Endometrium (tissue), 2 donors: ENCODE measurements around the gene L3MBTL2.
"Not testable (repeated sequence)": the region's sequence is repeated elsewhere in the genome, so short reads cannot be mapped to it uniquely, and the experiment has no call there.

Source experiments
- FAIRE-seq: peaks from 2 replicates; lab custom pipeline; 2012; peaks lifted over from hg19 to GRCh38; lab: Jason Lieb, UNC
- donor health status: control.
- donor health status: control.

Gene L3MBTL2

GRCh38 chr22:41204992-41205900 lies at the start of gene L3MBTL2:
Gene L3MBTL2, plus strand, starts transcription at chr22:41205312. Its CDS starts 51 bp downstream, at chr22:41205363.
- FAIRE-seq, result peak; percentile 95

DNA sequence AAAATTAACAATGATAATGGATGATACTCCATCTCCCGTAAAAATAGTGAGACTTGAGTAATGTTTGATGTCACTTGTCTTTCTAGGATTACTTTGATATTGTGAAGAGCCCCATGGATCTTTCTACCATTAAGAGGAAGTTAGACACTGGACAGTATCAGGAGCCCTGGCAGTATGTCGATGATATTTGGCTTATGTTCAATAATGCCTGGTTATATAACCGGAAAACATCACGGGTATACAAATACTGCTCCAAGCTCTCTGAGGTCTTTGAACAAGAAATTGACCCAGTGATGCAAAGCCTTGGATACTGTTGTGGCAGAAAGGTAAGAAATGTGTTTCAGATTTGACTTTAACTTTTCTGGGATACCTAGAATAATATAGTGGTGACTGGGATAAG lies 48.0 kb upstream of the L3MBTL2 start:
- FAIRE-seq, result no peak

GRCh38 chr22:41169157-41169556 lies 36.0 kb upstream of the L3MBTL2 start:
- no peak for FAIRE-seq

GRCh38 chr22:41171996-41172395 lies 33.1 kb upstream of the L3MBTL2 start:
- FAIRE-seq, result no peak

DNA sequence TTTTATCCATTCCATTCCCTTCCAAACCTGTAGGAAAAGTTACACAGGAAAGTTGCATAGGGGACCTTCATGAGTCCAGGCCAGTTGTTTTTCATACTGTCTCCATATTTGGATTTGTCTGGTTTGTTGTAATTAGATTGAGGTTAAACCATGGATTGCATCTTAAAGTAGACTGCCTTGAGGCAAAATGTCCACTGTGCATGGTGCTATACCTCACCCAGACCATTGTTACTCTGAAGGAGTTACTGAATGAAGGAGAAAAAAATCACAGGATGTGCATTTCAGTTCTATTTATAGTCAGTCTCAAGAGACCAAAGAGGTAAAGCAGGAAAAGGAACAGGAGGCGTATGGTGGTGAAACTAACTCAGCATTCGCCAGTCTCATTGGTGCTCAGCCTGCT lies 29.6 kb upstream of the L3MBTL2 start:
- no peak for FAIRE-seq

DNA sequence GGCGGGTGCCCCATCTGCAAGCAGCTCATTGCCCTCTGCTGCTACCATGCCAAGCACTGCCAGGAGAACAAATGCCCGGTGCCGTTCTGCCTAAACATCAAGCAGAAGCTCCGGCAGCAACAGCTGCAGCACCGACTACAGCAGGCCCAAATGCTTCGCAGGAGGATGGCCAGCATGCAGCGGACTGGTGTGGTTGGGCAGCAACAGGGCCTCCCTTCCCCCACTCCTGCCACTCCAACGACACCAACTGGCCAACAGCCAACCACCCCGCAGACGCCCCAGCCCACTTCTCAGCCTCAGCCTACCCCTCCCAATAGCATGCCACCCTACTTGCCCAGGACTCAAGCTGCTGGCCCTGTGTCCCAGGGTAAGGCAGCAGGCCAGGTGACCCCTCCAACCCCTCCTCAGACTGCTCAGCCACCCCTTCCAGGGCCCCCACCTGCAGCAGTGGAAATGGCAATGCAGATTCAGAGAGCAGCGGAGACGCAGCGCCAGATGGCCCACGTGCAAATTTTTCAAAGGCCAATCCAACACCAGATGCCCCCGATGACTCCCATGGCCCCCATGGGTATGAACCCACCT lies 28.0 kb upstream of the L3MBTL2 start:
- FAIRE-seq, result no peak

GRCh38 chr22:41177622-41178424 lies 27.3 kb upstream of the L3MBTL2 start:
- FAIRE-seq, result no peak

DNA sequence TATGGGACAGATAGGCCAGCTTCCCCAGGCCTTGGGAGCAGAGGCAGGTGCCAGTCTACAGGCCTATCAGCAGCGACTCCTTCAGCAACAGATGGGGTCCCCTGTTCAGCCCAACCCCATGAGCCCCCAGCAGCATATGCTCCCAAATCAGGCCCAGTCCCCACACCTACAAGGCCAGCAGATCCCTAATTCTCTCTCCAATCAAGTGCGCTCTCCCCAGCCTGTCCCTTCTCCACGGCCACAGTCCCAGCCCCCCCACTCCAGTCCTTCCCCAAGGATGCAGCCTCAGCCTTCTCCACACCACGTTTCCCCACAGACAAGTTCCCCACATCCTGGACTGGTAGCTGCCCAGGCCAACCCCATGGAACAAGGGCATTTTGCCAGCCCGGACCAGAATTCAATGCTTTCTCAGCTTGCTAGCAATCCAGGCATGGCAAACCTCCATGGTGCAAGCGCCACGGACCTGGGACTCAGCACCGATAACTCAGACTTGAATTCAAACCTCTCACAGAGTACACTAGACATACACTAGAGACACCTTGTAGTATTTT lies 26.6 kb upstream of the L3MBTL2 start:
- no peak for FAIRE-seq

DNA sequence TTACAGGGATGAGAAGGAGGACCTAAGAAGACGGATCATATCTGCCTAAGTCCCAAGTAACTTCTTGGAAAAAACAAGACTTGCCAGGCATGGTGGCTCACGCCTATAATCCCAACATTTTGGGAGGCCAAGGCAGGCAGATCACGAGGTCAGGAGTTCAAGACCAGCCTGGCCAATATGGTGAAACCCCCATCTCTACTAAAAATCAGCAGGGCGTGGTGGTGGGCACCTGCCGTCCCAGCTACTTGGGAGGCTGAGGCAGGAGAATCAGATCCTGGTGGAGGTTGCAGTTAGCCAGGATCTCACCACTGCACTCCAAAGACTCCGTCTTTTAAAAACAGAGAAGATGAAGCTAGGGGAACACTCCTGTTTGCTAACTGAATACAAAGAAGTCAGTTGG lies 24.8 kb upstream of the L3MBTL2 start:
- not testable (repeated sequence) for FAIRE-seq

GRCh38 chr22:41180926-41181325 lies 24.2 kb upstream of the L3MBTL2 start:
- FAIRE-seq, result no peak

DNA sequence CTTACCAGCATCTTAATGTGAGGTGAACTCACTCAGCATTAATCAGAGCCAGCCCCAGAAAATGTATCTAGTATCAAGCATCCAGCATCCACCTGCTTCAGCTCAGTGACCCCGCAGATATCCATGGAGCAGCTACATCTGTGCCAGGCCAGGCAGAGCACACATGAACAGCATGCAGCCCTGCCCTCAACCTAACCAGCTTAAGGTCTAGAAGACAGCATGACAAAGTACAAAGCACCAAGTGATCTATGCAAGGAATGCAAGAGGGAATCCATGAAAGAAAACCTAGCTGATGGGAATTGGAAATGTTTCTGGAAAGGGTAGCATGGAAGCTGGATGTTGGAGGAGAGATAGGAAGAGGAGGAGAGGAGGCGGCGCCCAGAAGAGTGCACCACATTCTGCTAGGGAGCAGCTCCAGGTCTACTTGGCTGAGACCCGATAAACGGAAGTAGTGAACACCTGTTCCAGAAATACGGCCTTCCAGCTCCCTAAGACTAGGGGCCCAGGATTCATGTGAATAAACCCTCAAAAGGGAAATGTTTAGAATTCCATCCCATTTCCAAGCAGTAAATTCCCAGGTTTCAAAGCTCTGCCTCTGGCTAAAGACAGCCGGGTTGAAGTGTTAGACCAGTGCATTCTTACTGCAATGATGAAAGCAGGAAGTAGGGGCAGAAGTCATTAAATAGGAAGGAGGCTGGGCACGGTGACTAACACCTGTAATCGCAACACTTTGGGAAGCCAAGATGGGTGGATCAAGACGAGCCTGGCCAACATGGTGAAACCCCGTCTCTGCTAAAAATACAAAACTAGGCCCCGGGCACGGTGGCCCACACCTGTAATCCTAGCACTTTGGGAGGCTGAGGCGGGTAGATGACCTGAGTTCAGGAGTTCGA lies 23.5 kb upstream of the L3MBTL2 start:
- no peak for FAIRE-seq

DNA sequence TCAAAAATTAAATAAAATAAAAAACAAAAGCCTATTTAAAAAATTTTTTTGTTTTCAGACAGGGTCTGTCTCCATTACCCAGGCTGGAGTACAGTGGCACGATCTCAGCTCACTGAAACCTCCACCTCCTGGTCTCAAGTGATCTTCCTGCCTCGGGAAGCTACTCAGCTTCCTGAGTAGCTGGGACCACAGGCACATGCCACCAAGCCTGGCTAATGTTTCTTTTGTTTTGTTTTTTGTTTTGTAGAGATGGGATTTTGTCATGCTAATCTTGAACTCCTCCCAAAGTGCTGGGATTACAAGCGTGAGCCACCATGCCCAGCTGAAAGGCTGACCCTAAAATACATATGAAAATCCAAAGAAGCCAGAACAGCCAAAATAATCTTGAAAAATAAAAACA lies 20.4 kb upstream of the L3MBTL2 start:
- no peak for FAIRE-seq

DNA sequence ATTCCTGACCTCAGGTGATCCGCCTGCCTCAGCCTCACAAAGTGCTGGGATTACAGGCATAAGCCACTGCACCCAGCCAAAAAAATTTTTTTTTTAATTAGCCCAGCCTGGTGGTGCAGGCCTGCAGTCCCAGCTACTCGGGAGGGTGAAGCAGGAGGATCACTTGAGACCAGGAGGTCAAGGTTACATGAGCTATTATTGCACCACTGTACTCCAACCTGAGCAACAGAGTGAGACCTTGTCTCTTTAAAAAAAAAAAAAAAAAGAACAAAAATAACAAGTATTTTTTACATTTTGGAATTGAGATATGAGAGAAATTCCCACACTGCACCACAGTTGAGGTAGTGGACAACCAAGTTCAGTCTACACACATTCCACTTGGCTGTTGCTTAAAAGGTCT lies 13.6 kb upstream of the L3MBTL2 start:
- no peak for FAIRE-seq

DNA sequence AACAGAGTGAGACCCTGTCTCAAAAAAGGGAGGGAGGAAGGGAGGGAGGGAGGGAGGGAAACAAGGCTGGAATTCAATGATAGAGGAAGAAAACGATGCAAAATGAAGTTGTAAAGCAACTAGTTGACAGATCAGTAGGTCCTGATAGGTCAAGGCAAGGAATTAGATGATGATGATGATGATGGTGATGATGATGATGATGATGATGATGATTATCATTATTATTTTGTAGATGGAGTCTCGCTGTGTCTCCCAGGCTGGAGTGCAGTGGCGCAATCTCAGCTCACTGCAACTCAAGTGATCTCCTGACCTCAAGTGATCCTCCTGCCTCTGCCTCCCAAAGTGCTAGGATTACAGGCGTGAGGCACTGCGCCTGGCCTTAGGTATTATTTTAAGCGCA lies 11.3 kb upstream of the L3MBTL2 start:
- FAIRE-seq, result no peak

DNA sequence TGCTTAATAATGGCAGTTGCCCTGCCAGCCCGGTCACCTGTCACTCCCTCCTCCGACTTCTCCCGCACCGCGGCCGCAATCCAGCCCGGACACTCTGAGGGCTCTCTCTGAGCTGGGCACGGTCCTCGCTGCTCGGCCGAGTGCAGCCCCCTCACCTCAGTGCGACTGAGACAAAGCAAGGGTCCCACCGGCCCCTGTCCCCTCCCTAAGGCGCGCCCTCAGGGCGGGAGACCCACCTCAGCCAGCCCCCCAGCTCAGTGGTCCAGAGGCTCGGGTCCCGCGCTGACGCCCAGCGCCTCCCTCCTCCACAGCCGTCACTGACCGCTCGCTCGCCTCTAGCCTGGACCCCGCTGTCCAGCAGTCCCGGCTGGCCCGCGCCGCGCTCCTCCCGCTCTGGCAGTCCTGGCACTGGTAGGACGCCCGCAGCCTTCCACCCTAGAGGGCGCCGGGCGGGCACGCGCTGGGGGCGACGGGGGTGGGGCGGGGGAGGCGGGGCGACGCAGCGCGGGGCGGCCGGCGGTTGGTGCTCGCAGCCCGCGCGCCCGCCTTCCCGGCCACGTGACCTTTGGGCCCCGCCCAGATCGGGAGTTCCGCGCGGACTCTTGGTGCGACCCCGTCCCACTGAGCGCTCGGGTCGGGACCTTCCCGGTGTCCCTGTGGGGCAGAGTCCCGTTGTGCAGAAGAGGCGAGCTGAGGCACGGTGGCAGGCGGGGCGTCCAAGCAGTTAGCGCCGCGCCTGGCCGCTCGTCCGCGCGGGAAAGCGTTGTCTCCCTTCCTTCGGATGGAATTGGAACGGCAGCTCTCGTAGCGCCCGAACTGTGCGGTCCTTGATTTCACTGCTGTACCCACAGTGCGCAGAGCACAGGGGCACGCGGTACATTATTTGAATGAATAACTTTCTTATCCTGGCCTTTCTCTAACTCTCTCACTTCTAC lies 7.8 kb upstream of the L3MBTL2 start:
- FAIRE-seq, result no peak

DNA sequence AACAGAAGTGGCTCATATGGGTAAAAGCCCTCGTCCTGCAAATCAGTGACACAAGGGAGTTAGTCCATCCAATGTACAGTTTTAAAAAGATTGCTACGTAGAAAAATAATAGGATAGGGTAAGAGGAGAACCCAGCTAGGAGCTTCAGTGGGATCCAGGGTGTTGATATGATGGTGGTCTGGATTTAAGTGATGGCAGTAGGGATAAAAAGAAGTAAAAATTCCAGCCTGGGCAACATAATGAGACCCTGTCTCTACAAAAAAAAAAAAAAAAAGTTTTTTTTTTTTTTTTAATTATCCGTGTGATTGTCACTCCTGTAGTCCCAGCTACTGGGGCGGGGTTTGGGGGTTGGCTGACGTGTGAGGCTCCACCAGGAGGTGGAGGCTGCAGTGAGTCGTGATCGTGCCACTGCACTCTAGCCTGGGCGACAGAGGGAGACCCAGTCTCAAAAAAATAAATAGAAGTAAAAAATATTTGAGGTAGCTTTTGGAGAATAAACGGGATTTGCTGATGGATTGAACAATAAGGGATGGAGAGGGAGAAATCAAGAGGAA lies 7.0 kb upstream of the L3MBTL2 start:
- no peak for FAIRE-seq

GRCh38 chr22:41201141-41201540 lies 4.0 kb upstream of the L3MBTL2 start:
- no peak for FAIRE-seq

- FAIRE-seq, result no peak
Measured at GRCh38 chr22:41203118-41203517, 2.0 kb upstream of the L3MBTL2 start.

- FAIRE-seq, result no peak
Measured at GRCh38 chr22:41204066-41204465, 1.0 kb upstream of the L3MBTL2 start.

- FAIRE-seq, result no peak
Measured at GRCh38 chr22:41206719-41207118, 1.6 kb downstream of the L3MBTL2 start.
